Measurements from ENCODE around the gene CRTC2.

DNA sequence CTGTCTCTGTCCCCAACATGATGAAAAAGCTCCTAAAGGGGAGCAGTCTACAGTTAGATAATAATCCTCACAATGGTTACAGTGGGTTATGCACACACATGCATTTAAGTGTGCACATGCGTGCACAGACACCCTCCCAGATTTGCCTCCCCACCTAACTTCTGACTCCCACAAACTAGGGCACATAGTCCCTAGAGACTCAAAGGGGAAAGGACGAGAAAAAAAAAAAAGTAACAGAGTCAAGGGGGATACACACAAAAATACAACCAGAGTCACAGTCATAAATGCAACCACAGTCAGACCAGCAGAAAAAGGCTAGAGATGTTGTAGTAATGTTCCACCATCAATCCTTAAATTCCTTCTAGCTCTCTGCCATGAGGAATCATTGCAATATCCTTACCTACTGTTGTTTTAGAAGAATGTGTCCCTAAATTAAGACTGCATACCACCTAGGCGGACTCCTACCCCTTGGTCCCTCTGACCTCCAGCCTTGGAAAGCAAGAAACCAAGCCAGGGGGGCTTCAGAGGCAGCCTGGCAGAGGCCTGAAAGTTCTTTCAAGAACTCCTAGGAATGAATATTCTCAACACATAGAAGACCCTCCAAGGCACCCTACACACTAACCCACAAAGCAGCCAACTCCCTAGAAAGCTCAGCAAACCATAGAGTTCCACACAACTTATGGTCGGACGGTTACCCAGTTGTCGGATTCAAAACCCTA lies 1.3 kb downstream of the CRTC2 start:
- TF ChIP-seq, protein P1, sequence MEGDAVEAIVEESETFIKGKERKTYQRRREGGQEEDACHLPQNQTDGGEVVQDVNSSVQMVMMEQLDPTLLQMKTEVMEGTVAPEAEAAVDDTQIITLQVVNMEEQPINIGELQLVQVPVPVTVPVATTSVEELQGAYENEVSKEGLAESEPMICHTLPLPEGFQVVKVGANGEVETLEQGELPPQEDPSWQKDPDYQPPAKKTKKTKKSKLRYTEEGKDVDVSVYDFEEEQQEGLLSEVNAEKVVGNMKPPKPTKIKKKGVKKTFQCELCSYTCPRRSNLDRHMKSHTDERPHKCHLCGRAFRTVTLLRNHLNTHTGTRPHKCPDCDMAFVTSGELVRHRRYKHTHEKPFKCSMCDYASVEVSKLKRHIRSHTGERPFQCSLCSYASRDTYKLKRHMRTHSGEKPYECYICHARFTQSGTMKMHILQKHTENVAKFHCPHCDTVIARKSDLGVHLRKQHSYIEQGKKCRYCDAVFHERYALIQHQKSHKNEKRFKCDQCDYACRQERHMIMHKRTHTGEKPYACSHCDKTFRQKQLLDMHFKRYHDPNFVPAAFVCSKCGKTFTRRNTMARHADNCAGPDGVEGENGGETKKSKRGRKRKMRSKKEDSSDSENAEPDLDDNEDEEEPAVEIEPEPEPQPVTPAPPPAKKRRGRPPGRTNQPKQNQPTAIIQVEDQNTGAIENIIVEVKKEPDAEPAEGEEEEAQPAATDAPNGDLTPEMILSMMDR (IDR thresholded peaks at IDR 0.05), result no peak
- no peak for TF ChIP-seq POLR2AphosphoS5 (IDR thresholded peaks at IDR 0.05)
- no peak for TF ChIP-seq POLR2A (IDR thresholded peaks at IDR 0.05)

All from breast epithelium (tissue), 3 donors.